Measurements from ENCODE around the gene RUFY3.
A peak's percentile ranks its signal among the peaks of the same experiment; 100 is the strongest.

The RUFY3 gene

GRCh38 chr4:70841951-70842350 lies 120.2 kb downstream of the RUFY3 start:
- DNase-seq (ENCODE audit: low spot score), result no peak

GRCh38 chr4:70842761-70843435 lies 121.1 kb downstream of the RUFY3 start:
- no peak for DNase-seq (ENCODE audit: low spot score)

GRCh38 chr4:70844180-70844579 lies 122.4 kb downstream of the RUFY3 start:
- no peak for DNase-seq (ENCODE audit: low spot score)

- no peak for DNase-seq (ENCODE audit: low spot score)
These were observed 127.5 kb downstream of the RUFY3 start for GRCh38 chr4:70849291-70849690.

GRCh38 chr4:70855464-70855863 lies 133.7 kb downstream of the RUFY3 start:
- DNase-seq (ENCODE audit: low spot score), result peak; percentile 23
